ENCODE measurements around the gene SEC24A.

DNA sequence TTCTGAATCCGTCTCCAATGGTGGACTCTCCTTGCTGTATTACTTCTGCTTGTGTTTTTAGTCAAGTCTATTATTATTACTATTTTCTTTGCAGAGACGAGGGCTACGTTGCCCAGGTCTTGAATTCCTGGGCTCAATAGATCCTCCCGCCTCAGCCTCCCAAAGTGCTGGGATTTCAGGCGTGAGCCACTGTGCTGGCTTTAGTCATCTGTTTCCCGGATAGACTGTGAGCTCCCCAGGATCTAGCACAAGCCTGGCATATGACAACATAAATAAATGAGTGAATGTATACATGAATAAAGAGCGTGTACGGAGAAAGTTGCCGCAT is 109.6 kb downstream of the SEC24A start:
- TF ChIP-seq POLR2A (IDR thresholded peaks at IDR 0.05; ENCODE audit: low read depth, low read length) (no peak), GATA2 (IDR thresholded peaks at IDR 0.05; ENCODE audit: insufficient read depth, insufficient read length, low read depth, low read length) (no peak), EZH2 (IDR thresholded peaks at IDR 0.05; ENCODE audit: borderline replicate concordance, low read depth, low read length, severe bottlenecking) (no peak), POLR2AphosphoS5 (IDR thresholded peaks at IDR 0.05; ENCODE audit: insufficient read depth, low read depth, low read length) (no peak)
- TF ChIP-seq, protein P1, sequence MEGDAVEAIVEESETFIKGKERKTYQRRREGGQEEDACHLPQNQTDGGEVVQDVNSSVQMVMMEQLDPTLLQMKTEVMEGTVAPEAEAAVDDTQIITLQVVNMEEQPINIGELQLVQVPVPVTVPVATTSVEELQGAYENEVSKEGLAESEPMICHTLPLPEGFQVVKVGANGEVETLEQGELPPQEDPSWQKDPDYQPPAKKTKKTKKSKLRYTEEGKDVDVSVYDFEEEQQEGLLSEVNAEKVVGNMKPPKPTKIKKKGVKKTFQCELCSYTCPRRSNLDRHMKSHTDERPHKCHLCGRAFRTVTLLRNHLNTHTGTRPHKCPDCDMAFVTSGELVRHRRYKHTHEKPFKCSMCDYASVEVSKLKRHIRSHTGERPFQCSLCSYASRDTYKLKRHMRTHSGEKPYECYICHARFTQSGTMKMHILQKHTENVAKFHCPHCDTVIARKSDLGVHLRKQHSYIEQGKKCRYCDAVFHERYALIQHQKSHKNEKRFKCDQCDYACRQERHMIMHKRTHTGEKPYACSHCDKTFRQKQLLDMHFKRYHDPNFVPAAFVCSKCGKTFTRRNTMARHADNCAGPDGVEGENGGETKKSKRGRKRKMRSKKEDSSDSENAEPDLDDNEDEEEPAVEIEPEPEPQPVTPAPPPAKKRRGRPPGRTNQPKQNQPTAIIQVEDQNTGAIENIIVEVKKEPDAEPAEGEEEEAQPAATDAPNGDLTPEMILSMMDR (IDR thresholded peaks at IDR 0.05; ENCODE audit: extremely low read depth in 1 of 2, insufficient read depth in 1 of 2, low read depth in 1 of 2, low read length in 2 of 2), result no peak
- TF ChIP-seq, protein P2, sequence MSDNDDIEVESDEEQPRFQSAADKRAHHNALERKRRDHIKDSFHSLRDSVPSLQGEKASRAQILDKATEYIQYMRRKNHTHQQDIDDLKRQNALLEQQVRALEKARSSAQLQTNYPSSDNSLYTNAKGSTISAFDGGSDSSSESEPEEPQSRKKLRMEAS (IDR thresholded peaks at IDR 0.05; ENCODE audit: insufficient read depth, insufficient read length), result no peak

Measured in endothelial cell of umbilical vein (primary cell).